ENCODE results near the gene IRF4.

Gene IRF4

DNA sequence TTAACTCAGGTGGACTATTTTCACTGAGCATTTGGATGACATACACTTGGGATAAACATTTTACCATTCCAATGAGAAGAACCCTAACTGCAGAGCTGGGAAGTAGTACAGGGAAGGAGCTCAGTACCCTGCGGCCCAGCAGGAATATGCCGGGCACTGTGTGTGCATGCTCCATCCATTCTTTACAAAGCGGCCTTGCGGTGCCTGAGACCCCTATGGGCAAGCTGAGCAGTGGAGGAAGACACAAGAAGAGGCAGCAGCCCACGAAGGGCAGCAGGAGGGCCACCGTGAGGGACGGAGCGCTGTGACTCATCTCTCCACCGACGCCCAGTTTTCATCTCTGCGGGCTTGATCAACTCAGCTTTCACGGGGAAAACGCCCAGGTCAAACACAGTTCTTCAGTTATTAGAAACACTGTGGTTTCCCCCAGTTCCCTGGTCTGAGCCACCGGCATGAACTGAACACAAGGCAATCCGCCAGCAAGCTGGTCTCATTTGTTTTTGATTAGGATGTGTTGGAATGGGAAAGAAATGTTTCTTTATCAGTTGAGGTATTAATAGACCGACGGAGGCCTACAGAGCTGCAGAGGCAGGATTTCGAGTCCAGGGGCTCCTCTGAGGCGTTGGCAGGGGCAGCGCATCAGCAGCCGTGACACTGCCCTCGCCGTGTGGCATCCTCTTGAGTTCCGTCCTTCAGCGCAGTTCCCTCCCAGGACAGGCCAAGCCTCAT lies 44.9 kb downstream of the IRF4 start:
- Histone ChIP-seq H2AFZ (ENCODE audit: low read depth, low read length, severe bottlenecking) (no peak overlapping the region), H3K9me2 (replicated peaks; ENCODE audit: insufficient read depth, low read length) (no peaks in the 10 kb centered on the region), H3F3A (ENCODE audit: insufficient read depth) (no peaks in the 10 kb centered on the region), H3K4me2 (ENCODE audit: low read depth, low read length, poor library complexity, severe bottlenecking) (no peak overlapping the region), H3K36me3 (ENCODE audit: low read length) (no peaks in the 10 kb centered on the region), H4K20me1 (ENCODE audit: low read depth, low read length) (no peaks in the 10 kb centered on the region), H3K9ac (ENCODE audit: low read length) (no peak overlapping the region), H3K27me3 (ENCODE audit: low read length) (no peaks in the 10 kb centered on the region), H3K4me3 (ENCODE audit: insufficient read depth, low read length, poor library complexity, severe bottlenecking) (no peak overlapping the region), H3K9me3 (ENCODE audit: insufficient read depth, low read length) (no peaks in the 10 kb centered on the region), H3K27ac (ENCODE audit: low read depth, low read length) (no peak overlapping the region), H3K79me2 (ENCODE audit: insufficient read depth, low read length) (no peaks in the 10 kb centered on the region)
- TF ChIP-seq CTCF (IDR thresholded peaks at IDR 0.05; ENCODE audit: insufficient read depth, low read length, poor library complexity, severe bottlenecking): no peak
- TF ChIP-seq EZH2phosphoT487 (conservative IDR thresholded peaks at IDR 0.05; ENCODE audit: low read length): no peak

- H2AFZ ChIP-seq (ENCODE audit: low read depth, low read length, severe bottlenecking): no peak overlapping the region
- H3K4me2 ChIP-seq (ENCODE audit: low read depth, low read length, poor library complexity, severe bottlenecking): no peak overlapping the region
- H3F3A ChIP-seq (ENCODE audit: insufficient read depth): no peaks in the 10 kb centered on the region
- H3K79me2 ChIP-seq (ENCODE audit: insufficient read depth, low read length): no peaks in the 10 kb centered on the region
- TF ChIP-seq CTCF (IDR thresholded peaks at IDR 0.05; ENCODE audit: insufficient read depth, low read length, poor library complexity, severe bottlenecking) (no peak), EZH2phosphoT487 (conservative IDR thresholded peaks at IDR 0.05; ENCODE audit: low read length) (no peak)
- no peak overlapping the region for H3K9ac ChIP-seq (ENCODE audit: low read length)
- H3K27me3 ChIP-seq (ENCODE audit: low read length): no peaks in the 10 kb centered on the region
- no peak overlapping the region for H3K4me3 ChIP-seq (ENCODE audit: insufficient read depth, low read length, poor library complexity, severe bottlenecking)
- no peak overlapping the region for H3K27ac ChIP-seq (ENCODE audit: low read depth, low read length)
- H3K36me3 ChIP-seq (ENCODE audit: low read length): no peaks in the 10 kb centered on the region
- H3K9me2 ChIP-seq (replicated peaks; ENCODE audit: insufficient read depth, low read length): no peaks in the 10 kb centered on the region
- no peaks in the 10 kb centered on the region for H4K20me1 ChIP-seq (ENCODE audit: low read depth, low read length)
- H3K9me3 ChIP-seq (ENCODE audit: insufficient read depth, low read length): no peaks in the 10 kb centered on the region
Measured at GRCh38 chr6:437037-437392, 45.5 kb downstream of the IRF4 start.

DNA sequence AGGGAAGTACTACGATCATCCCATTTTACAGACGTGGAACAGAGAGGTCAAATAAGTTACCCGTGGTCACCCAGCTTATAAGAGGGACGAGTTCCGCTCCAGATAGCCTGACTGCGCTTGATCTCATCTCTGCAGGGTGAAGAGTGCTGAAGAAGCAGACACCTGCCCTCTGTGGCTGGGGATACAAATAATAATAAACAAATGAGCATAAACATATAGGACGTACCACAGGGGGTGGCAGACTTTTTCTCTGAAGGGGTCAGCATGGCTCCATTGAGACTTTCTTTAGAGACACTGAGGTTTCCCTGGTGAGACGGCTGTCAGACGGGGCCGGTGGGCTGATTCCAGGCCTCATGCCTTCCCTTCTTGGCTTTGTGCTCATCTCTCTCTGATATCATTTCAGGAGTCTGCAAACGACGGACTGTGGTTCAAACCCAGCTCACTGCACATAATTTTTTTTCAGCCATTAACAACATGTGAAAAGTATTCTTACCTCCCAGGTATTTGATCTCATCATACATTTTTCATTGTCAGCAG lies 47.1 kb downstream of the IRF4 start:
- H3K79me2 ChIP-seq (ENCODE audit: insufficient read depth, low read length): no peaks in the 10 kb centered on the region
- H3K27ac ChIP-seq (ENCODE audit: low read depth, low read length): no peak overlapping the region
- H4K20me1 ChIP-seq (ENCODE audit: low read depth, low read length): no peaks in the 10 kb centered on the region
- H3K9me2 ChIP-seq (replicated peaks; ENCODE audit: insufficient read depth, low read length): no peaks in the 10 kb centered on the region
- no peak overlapping the region for H3K9ac ChIP-seq (ENCODE audit: low read length)
- no peaks in the 10 kb centered on the region for H3K9me3 ChIP-seq (ENCODE audit: insufficient read depth, low read length)
- H3K4me2 ChIP-seq (ENCODE audit: low read depth, low read length, poor library complexity, severe bottlenecking): no peak overlapping the region
- H3K4me3 ChIP-seq (ENCODE audit: insufficient read depth, low read length, poor library complexity, severe bottlenecking): no peak overlapping the region
- H3K27me3 ChIP-seq (ENCODE audit: low read length): no peaks in the 10 kb centered on the region
- no peaks in the 10 kb centered on the region for H3K36me3 ChIP-seq (ENCODE audit: low read length)
- H2AFZ ChIP-seq (ENCODE audit: low read depth, low read length, severe bottlenecking): no peak overlapping the region
- H3F3A ChIP-seq (ENCODE audit: insufficient read depth): no peaks in the 10 kb centered on the region
- TF ChIP-seq CTCF (IDR thresholded peaks at IDR 0.05; ENCODE audit: insufficient read depth, low read length, poor library complexity, severe bottlenecking) (no peak), EZH2phosphoT487 (conservative IDR thresholded peaks at IDR 0.05; ENCODE audit: low read length) (no peak)
